ENCODE data around the gene ATP1A4. TPM values are rescaled to one million over a fixed set of nuclear protein-coding genes. Genes with fewer than 3 reads are reported as not detected.

Gene ATP1A4
- total RNA-seq, 1 experiment from 2014 or later = not detected

- ATAC-seq = no peak
- BruUV-seq (replicated peaks) = no TSS peak
- H3K36me3 ChIP-seq (ENCODE audit: control insufficient read depth, insufficient read depth, low read length) = peaks cover 43% of the 10 kb centered on the region
Observed at GRCh38 chr1:160227561-160227960, 76.2 kb downstream of the ATP1A4 start.

GRCh38 chr1:160228431-160228830 lies 77.0 kb downstream of the ATP1A4 start:
- POLR2A ChIA-PET = no interaction called here
- Histone ChIP-seq H3K36me3 (ENCODE audit: control insufficient read depth, insufficient read depth, low read length) (peaks cover 37% of the 10 kb centered on the region), H3K4me1 (ENCODE audit: control insufficient read depth, insufficient read depth, low read length) (no peaks in the 10 kb centered on the region), H3K27me3 (ENCODE audit: control insufficient read depth, insufficient read depth, low read length) (no peaks in the 10 kb centered on the region), H3K4me3 (ENCODE audit: low read depth in 2 of 2, low read length in 2 of 2) (no peak overlapping the region), H3K27ac (ENCODE audit: low read length) (no peak overlapping the region), H3K9me3 (ENCODE audit: control insufficient read depth, insufficient read depth, low read depth, low read length) (no peaks in the 10 kb centered on the region)
- CTCF ChIA-PET = interaction anchor here (0.6 kb wide), 1 partner anchor 25 kb away, joined by 3 read pairs; no protein-coding TSS in a partner anchor
- intact Hi-C loops (cut with micrococcal nuclease; ENCODE audit: unreplicated experiment) (loop anchor here (10.0 kb wide), 1 partner anchor 1966 kb away; no protein-coding TSS in a partner anchor), in situ Hi-C loops (cut with HindIII; ENCODE audit: low pct_unique_long_range_greater_than_20kb, low sequenced_read_pairs) (no loop called here)
- ATAC-seq (no peak), DNase-seq (ENCODE audit: low read depth, low spot score) (no peak)
- no TSS peak for BruUV-seq (replicated peaks)
- TF ChIP-seq CTCF (IDR thresholded peaks at IDR 0.05) (no peak), REST (IDR thresholded peaks at IDR 0.05; ENCODE audit: insufficient read depth in 1 of 2, low read depth in 2 of 2, low read length in 1 of 2) (no peak), POLR2AphosphoS5 (IDR thresholded peaks at IDR 0.05; ENCODE audit: low read depth, low read length) (no peak), TCF7L2 (IDR thresholded peaks at IDR 0.05; ENCODE audit: low read depth, low read length) (no peak), SIN3A (IDR thresholded peaks at IDR 0.05; ENCODE audit: borderline replicate concordance, insufficient read depth, low read depth, low read length) (no peak)

More at GRCh38 chr1:160227561-160227960, 76.2 kb downstream of the ATP1A4 start:
- no peak for TF ChIP-seq REST (IDR thresholded peaks at IDR 0.05; ENCODE audit: insufficient read depth in 1 of 2, low read depth in 2 of 2, low read length in 1 of 2)
- no peak for TF ChIP-seq POLR2AphosphoS5 (IDR thresholded peaks at IDR 0.05; ENCODE audit: low read depth, low read length)
- no peaks in the 10 kb centered on the region for H3K4me1 ChIP-seq (ENCODE audit: control insufficient read depth, insufficient read depth, low read length)
- H3K4me3 ChIP-seq (ENCODE audit: low read depth in 2 of 2, low read length in 2 of 2) = no peak overlapping the region
- DNase-seq (ENCODE audit: low read depth, low spot score) = no peak
- no peaks in the 10 kb centered on the region for H3K27me3 ChIP-seq (ENCODE audit: control insufficient read depth, insufficient read depth, low read length)
- H3K9me3 ChIP-seq (ENCODE audit: control insufficient read depth, insufficient read depth, low read depth, low read length) = no peaks in the 10 kb centered on the region
- H3K27ac ChIP-seq (ENCODE audit: low read length) = no peak overlapping the region
- intact Hi-C loops (cut with micrococcal nuclease; ENCODE audit: unreplicated experiment) = loop anchor here (10.0 kb wide), 1 partner anchor 1967 kb away; no protein-coding TSS in a partner anchor
- POLR2A ChIA-PET = interaction anchor here (0.7 kb wide), 1 partner anchor 124 kb away, joined by 4 read pairs; no protein-coding TSS in a partner anchor
- in situ Hi-C loops (cut with HindIII; ENCODE audit: low pct_unique_long_range_greater_than_20kb, low sequenced_read_pairs) = no loop called here
- CTCF ChIA-PET = no interaction called here

All from Panc1 (cell line).